H1 (cell line): ENCODE measurements around the gene FRMD4A. TPM values are rescaled to one million over a fixed set of nuclear protein-coding genes. Genes with fewer than 3 reads are reported as not detected.

Experiments used
- ATF2 ChIP-seq: IDR thresholded peaks from 2 replicates; pipeline ENCODE4 v1.6.1; 2012; ENCODE audit warnings: low read length, inconsistent platforms
- BCL11A ChIP-seq, 2 experiments: IDR thresholded peaks; one replicate each; pipeline ENCODE4 v1.6.1; 2011; ENCODE audit warnings: low read depth in 2 of 2, low read length in 2 of 2, mild to moderate bottlenecking in 2 of 2
- CREB1 ChIP-seq: IDR thresholded peaks from 2 replicates; pipeline ENCODE4 v1.6.1; 2012; ENCODE audit warnings: inconsistent platforms
- PHF8 ChIP-seq: fragments of 200-600 bp; sonication (generic); conservative IDR thresholded peaks from 2 replicates; pipeline ENCODE4 v1.7.1; 2012; ENCODE audit warnings: low read depth, mild to moderate bottlenecking, inconsistent platforms, low read length, moderate library complexity
- POU5F1 ChIP-seq: IDR thresholded peaks from 2 replicates; pipeline ENCODE4 v1.6.1; 2011; ENCODE audit warnings: low read depth, mild to moderate bottlenecking, low read length, moderate library complexity
- SAP30 ChIP-seq: fragments of 300-600 bp; sonication (generic); IDR thresholded peaks from 2 replicates; pipeline ENCODE4 v1.7.1; 2012; ENCODE audit warnings: low read length, moderate library complexity, mild to moderate bottlenecking, inconsistent platforms; ENCODE audit not compliant: insufficient read depth, insufficient replicate concordance
- SRF ChIP-seq: IDR thresholded peaks from 2 replicates; pipeline ENCODE4 v1.6.1; 2011; ENCODE audit warnings: mild to moderate bottlenecking, low read depth, low read length, moderate library complexity
- TCF12 ChIP-seq: IDR thresholded peaks from 2 replicates; pipeline ENCODE4 v1.6.1; 2011; ENCODE audit warnings: low read depth, mild to moderate bottlenecking, low read length
- TEAD4 ChIP-seq: IDR thresholded peaks from 2 replicates; pipeline ENCODE4 v1.6.1; 2012; ENCODE audit warnings: low read depth, low read length, inconsistent platforms, mixed read lengths
- ZNF274 ChIP-seq: IDR thresholded peaks from 2 replicates; pipeline ENCODE4 v1.7.0; 2012; ENCODE audit warnings: low read length, borderline replicate concordance; ENCODE audit errors: extremely low read depth
- polyA plus RNA-seq, 7 experiments: library from polyadenylated mRNA; depleted of rRNA in 3 of 7; stranded (reverse) in 5 of 7; unstranded in 2 of 7; fragments of >200 nt in 5 of 7; fragments of 200-250 nt in 2 of 7; gene quantifications; 1 replicate in 5 of 7; 2 replicates in 1 of 7; 4 replicates in 1 of 7; pipeline versions ENCODE4 v1.2.1 to v1.2.3, GENCODE V29; 2011 to 2013; ENCODE audit warnings: missing spikeins in 2 of 7, mixed read lengths in 2 of 7
- total RNA-seq: library from RNA; stranded (reverse); fragmentation: NEBNext Ultra II Directional; extraction: Animal tissue kit (Norgen Biotek cat#: 25700); gene quantifications from 2 replicates; pipeline ENCODE4 v1.2.1, GENCODE V29; 2021
- TF ChIP-seq, protein P1 (sequence below): fragments of 300-600 bp; sonication (generic); IDR thresholded peaks from 2 replicates; pipeline ENCODE4 v1.7.1; 2012; ENCODE audit warnings: low read length, moderate library complexity, mild to moderate bottlenecking, inconsistent platforms; ENCODE audit not compliant: insufficient replicate concordance

FRMD4A gene
- total and polyA plus RNA-seq, 2 of the 8 experiments (the other 6 are each of a cell fraction or from before 2014, with no cell fraction given): 38.6 to 39.6 TPM

- TF ChIP-seq, protein P1, sequence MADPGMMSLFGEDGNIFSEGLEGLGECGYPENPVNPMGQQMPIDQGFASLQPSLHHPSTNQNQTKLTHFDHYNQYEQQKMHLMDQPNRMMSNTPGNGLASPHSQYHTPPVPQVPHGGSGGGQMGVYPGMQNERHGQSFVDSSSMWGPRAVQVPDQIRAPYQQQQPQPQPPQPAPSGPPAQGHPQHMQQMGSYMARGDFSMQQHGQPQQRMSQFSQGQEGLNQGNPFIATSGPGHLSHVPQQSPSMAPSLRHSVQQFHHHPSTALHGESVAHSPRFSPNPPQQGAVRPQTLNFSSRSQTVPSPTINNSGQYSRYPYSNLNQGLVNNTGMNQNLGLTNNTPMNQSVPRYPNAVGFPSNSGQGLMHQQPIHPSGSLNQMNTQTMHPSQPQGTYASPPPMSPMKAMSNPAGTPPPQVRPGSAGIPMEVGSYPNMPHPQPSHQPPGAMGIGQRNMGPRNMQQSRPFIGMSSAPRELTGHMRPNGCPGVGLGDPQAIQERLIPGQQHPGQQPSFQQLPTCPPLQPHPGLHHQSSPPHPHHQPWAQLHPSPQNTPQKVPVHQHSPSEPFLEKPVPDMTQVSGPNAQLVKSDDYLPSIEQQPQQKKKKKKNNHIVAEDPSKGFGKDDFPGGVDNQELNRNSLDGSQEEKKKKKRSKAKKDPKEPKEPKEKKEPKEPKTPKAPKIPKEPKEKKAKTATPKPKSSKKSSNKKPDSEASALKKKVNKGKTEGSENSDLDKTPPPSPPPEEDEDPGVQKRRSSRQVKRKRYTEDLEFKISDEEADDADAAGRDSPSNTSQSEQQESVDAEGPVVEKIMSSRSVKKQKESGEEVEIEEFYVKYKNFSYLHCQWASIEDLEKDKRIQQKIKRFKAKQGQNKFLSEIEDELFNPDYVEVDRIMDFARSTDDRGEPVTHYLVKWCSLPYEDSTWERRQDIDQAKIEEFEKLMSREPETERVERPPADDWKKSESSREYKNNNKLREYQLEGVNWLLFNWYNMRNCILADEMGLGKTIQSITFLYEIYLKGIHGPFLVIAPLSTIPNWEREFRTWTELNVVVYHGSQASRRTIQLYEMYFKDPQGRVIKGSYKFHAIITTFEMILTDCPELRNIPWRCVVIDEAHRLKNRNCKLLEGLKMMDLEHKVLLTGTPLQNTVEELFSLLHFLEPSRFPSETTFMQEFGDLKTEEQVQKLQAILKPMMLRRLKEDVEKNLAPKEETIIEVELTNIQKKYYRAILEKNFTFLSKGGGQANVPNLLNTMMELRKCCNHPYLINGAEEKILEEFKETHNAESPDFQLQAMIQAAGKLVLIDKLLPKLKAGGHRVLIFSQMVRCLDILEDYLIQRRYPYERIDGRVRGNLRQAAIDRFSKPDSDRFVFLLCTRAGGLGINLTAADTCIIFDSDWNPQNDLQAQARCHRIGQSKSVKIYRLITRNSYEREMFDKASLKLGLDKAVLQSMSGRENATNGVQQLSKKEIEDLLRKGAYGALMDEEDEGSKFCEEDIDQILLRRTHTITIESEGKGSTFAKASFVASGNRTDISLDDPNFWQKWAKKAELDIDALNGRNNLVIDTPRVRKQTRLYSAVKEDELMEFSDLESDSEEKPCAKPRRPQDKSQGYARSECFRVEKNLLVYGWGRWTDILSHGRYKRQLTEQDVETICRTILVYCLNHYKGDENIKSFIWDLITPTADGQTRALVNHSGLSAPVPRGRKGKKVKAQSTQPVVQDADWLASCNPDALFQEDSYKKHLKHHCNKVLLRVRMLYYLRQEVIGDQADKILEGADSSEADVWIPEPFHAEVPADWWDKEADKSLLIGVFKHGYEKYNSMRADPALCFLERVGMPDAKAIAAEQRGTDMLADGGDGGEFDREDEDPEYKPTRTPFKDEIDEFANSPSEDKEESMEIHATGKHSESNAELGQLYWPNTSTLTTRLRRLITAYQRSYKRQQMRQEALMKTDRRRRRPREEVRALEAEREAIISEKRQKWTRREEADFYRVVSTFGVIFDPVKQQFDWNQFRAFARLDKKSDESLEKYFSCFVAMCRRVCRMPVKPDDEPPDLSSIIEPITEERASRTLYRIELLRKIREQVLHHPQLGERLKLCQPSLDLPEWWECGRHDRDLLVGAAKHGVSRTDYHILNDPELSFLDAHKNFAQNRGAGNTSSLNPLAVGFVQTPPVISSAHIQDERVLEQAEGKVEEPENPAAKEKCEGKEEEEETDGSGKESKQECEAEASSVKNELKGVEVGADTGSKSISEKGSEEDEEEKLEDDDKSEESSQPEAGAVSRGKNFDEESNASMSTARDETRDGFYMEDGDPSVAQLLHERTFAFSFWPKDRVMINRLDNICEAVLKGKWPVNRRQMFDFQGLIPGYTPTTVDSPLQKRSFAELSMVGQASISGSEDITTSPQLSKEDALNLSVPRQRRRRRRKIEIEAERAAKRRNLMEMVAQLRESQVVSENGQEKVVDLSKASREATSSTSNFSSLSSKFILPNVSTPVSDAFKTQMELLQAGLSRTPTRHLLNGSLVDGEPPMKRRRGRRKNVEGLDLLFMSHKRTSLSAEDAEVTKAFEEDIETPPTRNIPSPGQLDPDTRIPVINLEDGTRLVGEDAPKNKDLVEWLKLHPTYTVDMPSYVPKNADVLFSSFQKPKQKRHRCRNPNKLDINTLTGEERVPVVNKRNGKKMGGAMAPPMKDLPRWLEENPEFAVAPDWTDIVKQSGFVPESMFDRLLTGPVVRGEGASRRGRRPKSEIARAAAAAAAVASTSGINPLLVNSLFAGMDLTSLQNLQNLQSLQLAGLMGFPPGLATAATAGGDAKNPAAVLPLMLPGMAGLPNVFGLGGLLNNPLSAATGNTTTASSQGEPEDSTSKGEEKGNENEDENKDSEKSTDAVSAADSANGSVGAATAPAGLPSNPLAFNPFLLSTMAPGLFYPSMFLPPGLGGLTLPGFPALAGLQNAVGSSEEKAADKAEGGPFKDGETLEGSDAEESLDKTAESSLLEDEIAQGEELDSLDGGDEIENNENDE: no peak
- no peak for TF ChIP-seq POU5F1
- TF ChIP-seq CREB1: no peak
- TF ChIP-seq PHF8: no peak
- no peak for TF ChIP-seq ATF2
- TF ChIP-seq BCL11A (IDR thresholded peaks at IDR 0.05; ENCODE audit: low read depth in 2 of 2, low read length in 2 of 2): no peak
- TF ChIP-seq ZNF274: no peak
- TF ChIP-seq TCF12: no peak
- no peak for TF ChIP-seq SRF
- TF ChIP-seq TEAD4: no peak
- no peak for TF ChIP-seq SAP30
Measured at GRCh38 chr10:14022052-14022451, 308.7 kb downstream of the FRMD4A start (continued).
